Measurements from ENCODE around the gene PIPOX. TPM values are rescaled to one million over a fixed set of nuclear protein-coding genes. Genes with fewer than 3 reads are reported as not detected.

PIPOX gene
- total RNA-seq, 6 experiments from 2014 or later: 167 to 322 (median 226) TPM

DNA sequence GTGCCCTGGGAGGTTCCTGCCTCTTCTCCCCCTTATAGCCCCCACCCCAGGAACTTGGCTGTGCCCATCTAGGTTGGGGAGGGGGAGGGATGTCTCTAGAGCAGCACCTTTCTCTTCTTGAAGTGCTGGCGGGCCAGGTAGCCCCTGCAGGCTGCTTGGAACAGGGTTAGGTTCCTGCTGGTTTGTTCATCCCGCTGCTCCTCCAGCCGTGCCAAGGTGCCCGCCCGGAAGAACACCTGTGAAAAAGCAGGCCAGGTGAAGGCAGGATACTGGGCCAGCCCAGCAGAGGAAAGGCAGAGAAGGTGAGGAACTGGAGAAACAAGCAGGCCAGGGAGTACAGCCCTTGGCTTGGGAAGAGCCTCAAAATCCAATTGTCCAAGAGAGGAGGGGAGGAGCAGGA, 56.6 kb downstream of the PIPOX start:
- no peak for ATAC-seq
- Histone ChIP-seq H3K27ac (no peak overlapping the region), H3K9me3 (no peaks in the 10 kb centered on the region), H3K4me1 (no peaks in the 10 kb centered on the region), H3K27me3 (no peaks in the 10 kb centered on the region), H3K4me3 (no peak overlapping the region), H3K36me3 (peaks cover 8 to 99% (median 44%) of the 10 kb centered on the region in 4 donors)
- intact Hi-C loops (cut with DNase I): no loop called here
- TF ChIP-seq POLR2A (IDR thresholded peaks at IDR 0.05): no peak
- TF ChIP-seq, protein P1, sequence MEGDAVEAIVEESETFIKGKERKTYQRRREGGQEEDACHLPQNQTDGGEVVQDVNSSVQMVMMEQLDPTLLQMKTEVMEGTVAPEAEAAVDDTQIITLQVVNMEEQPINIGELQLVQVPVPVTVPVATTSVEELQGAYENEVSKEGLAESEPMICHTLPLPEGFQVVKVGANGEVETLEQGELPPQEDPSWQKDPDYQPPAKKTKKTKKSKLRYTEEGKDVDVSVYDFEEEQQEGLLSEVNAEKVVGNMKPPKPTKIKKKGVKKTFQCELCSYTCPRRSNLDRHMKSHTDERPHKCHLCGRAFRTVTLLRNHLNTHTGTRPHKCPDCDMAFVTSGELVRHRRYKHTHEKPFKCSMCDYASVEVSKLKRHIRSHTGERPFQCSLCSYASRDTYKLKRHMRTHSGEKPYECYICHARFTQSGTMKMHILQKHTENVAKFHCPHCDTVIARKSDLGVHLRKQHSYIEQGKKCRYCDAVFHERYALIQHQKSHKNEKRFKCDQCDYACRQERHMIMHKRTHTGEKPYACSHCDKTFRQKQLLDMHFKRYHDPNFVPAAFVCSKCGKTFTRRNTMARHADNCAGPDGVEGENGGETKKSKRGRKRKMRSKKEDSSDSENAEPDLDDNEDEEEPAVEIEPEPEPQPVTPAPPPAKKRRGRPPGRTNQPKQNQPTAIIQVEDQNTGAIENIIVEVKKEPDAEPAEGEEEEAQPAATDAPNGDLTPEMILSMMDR (IDR thresholded peaks at IDR 0.05): no peak
- no peak for DNase-seq
- 100% methylated on average over 4 of the region's 5 CpGs for WGBS (ENCODE audit: insufficient coverage, low coverage, low lambda C conversion rate, missing lambda C conversion rate)

DNA sequence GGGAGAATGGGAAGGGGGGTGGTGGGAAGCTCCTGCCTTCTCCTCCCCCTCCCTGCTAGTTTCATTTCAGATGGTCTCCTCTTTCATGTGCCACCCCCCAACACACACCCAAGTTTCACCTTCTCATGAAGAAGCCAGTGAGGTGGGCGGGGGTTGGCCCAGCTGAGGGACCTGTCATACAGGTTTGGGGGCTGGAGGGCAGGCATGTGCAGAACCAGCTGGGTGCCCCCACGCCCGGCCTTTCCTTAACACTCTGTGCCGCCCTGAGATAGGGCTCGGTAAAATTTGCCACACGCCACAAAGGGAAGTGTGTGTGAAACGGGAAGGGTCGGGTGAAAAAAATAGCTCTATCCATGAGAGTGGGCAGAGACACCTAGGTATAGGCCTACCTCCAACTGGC, 57.4 kb downstream of the PIPOX start:
- H3K4me1 ChIP-seq: no peaks in the 10 kb centered on the region
- TF ChIP-seq, protein P1 (IDR thresholded peaks at IDR 0.05): no peak
- TF ChIP-seq POLR2A (IDR thresholded peaks at IDR 0.05): no peak
- no peaks in the 10 kb centered on the region for H3K27me3 ChIP-seq
- H3K36me3 ChIP-seq: peaks cover 6 to 95% (median 41%) of the 10 kb centered on the region in 4 donors
- intact Hi-C loops (cut with DNase I): no loop called here
- no peaks in the 10 kb centered on the region for H3K9me3 ChIP-seq
- no peak for ATAC-seq
- no peak overlapping the region for H3K4me3 ChIP-seq
- 94% methylated on average over 8 of the region's 8 CpGs for WGBS (ENCODE audit: insufficient coverage, low coverage, low lambda C conversion rate, missing lambda C conversion rate)
- no peak overlapping the region for H3K27ac ChIP-seq
- DNase-seq: no peak

DNA sequence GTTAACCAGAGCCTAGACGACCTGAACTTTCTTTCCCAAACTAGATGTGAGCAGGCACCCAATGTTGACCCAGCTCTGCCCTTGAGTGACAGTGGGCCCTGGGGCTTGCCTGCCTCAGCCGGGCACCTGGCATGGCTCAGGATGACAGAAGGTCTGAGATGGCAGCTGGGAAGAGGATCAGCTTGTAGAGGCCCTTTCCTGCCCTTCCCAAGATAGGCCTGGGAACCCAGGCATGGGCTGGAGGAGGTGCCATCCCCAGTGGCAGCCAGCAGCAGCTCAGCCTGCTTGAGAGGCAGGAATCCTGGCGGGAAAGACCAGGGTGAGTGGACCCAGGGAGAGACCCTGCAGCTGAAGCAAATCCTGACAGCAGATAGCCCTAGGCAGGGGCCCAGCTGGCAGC, 59.1 kb downstream of the PIPOX start:
- TF ChIP-seq, protein P1 (IDR thresholded peaks at IDR 0.05): no peak
- no peak for TF ChIP-seq POLR2A (IDR thresholded peaks at IDR 0.05)
- Histone ChIP-seq H3K27me3 (no peaks in the 10 kb centered on the region), H3K36me3 (peaks cover 11 to 95% (median 39%) of the 10 kb centered on the region in 4 donors), H3K9me3 (no peaks in the 10 kb centered on the region), H3K4me1 (peaks cover 0 to under 1% (median under 1%) of the 10 kb centered on the region in 4 donors), H3K4me3 (no peak overlapping the region), H3K27ac (no peak overlapping the region)
- ATAC-seq: no peak
- no CpG with 5 or more reads among the region's 3 CpGs for WGBS (ENCODE audit: insufficient coverage, low coverage, low lambda C conversion rate, missing lambda C conversion rate)
- no peak for DNase-seq
- intact Hi-C loops (cut with DNase I): no loop called here

DNA sequence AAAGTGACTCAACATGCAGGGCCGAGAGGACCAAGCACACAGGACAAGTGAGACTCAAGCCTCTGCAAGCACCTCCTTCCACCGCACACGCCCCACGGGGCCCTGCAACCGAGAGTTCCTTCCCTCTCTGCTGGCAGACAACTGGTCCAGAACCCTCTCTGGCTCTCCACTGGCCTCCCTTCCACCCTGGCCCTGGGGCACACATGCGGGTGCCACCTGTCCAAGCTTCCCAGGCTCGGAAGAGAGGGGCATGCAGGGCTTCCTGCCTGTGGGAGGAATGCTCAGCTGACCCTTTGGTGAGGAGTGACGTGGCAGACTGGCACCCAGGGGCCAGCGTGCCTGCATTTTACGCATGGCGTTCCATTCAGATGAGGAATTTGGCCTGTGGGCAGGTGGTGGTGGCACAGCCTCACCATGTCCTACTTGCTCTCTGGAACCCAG, 59.8 kb downstream of the PIPOX start:
- no peak for DNase-seq
- no peaks in the 10 kb centered on the region for H3K9me3 ChIP-seq
- intact Hi-C loops (cut with DNase I): no loop called here
- no peak overlapping the region for H3K27ac ChIP-seq
- WGBS (ENCODE audit: insufficient coverage, low coverage, low lambda C conversion rate, missing lambda C conversion rate): 67% methylated on average over 1 of the region's 11 CpGs
- TF ChIP-seq, protein P1 (IDR thresholded peaks at IDR 0.05): no peak
- no peak for TF ChIP-seq POLR2A (IDR thresholded peaks at IDR 0.05)
- ATAC-seq: no peak
- H3K36me3 ChIP-seq: peaks cover 6 to 88% (median 33%) of the 10 kb centered on the region in 4 donors
- H3K4me3 ChIP-seq: no peak overlapping the region
- H3K4me1 ChIP-seq: peaks cover 0 to 7% (median 5%) of the 10 kb centered on the region in 4 donors
- no peaks in the 10 kb centered on the region for H3K27me3 ChIP-seq

DNA sequence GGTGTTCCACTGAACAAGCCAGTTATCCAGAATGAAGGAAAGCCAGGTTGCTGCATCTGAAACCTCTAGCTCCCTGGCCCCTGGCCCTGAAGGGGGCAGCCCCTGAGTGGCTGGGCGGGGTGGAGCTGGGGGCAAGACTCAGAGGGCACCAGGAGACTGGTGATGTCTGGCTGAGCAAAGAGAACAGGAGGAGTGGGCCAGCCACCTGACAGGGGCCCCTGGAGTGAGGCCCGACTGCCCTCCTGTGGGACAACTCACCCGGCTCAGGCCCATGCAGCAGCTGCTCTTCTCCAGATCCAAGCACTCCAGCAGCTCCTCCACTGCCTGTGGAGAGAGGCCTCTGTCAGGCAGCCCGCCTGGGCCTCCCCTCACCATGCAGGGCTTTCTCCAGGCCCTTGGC, 60.4 kb downstream of the PIPOX start:
- Histone ChIP-seq H3K27me3 (no peaks in the 10 kb centered on the region), H3K36me3 (peaks cover 6 to 82% (median 29%) of the 10 kb centered on the region in 4 donors), H3K27ac (no peak overlapping the region), H3K9me3 (no peaks in the 10 kb centered on the region), H3K4me3 (no peak overlapping the region), H3K4me1 (peaks cover 0 to 13% (median 8%) of the 10 kb centered on the region in 4 donors)
- TF ChIP-seq, protein P1 (IDR thresholded peaks at IDR 0.05): no peak
- TF ChIP-seq POLR2A (IDR thresholded peaks at IDR 0.05): no peak
- WGBS (ENCODE audit: insufficient coverage, low coverage, low lambda C conversion rate, missing lambda C conversion rate): no CpG with 5 or more reads among the region's 4 CpGs
- DNase-seq: no peak
- ATAC-seq: no peak
- intact Hi-C loops (cut with DNase I): no loop called here

Data from right lobe of liver (tissue), 6 donors.